Liver (tissue), 9 donors: ENCODE results near the gene MYO9B. TPM values are rescaled to one million over a fixed set of nuclear protein-coding genes. Genes with fewer than 3 reads are reported as not detected.

ENCODE experiments used
- DNase-seq: peaks from one replicate; pipeline ENCODE4 v3.0.0-alpha.2; 2017; ENCODE audit warnings: low spot score
- H3K27ac ChIP-seq, 2 donors: one replicate each; pipeline ENCODE4 v1.7.0; 2013; ENCODE audit warnings: inconsistent platforms in 2 of 2, low read length in 2 of 2, control low read depth in 1 of 2, low read depth in 1 of 2, mild to moderate bottlenecking in 1 of 2
- H3K27me3 ChIP-seq, 4 donors: one replicate each; pipeline versions ENCODE4 v1.6.1 to v1.7.0; 2013; ENCODE audit warnings: low read length in 3 of 4, inconsistent platforms in 1 of 4, mild to moderate bottlenecking in 1 of 4, moderate library complexity in 1 of 4; ENCODE audit not compliant: control insufficient read depth in 4 of 4, insufficient read depth in 4 of 4
- H3K36me3 ChIP-seq, 4 donors: one replicate each; pipeline versions ENCODE4 v1.6.1 to v1.7.0; 2013; ENCODE audit warnings: low read length in 3 of 4, mild to moderate bottlenecking in 3 of 4, low read depth in 1 of 4, moderate library complexity in 1 of 4; ENCODE audit not compliant: control insufficient read depth in 4 of 4, insufficient read depth in 3 of 4
- H3K4me1 ChIP-seq, 4 donors: one replicate each; pipeline versions ENCODE4 v1.6.1 to v1.7.0; 2013; ENCODE audit warnings: low read length in 3 of 4, mild to moderate bottlenecking in 3 of 4, moderate library complexity in 1 of 4; ENCODE audit not compliant: control insufficient read depth in 4 of 4, insufficient read depth in 4 of 4
- H3K4me3 ChIP-seq, 3 donors: one replicate each; pipeline versions ENCODE4 v1.6.1 to v1.7.0; 2013; ENCODE audit warnings: low read length in 3 of 3, control low read depth in 1 of 3, low read depth in 1 of 3, mild to moderate bottlenecking in 1 of 3
- H3K9ac ChIP-seq, 2 donors: one replicate each; pipeline ENCODE4 v1.7.0; 2013; ENCODE audit warnings: low read length in 2 of 2, mild to moderate bottlenecking in 2 of 2, moderate library complexity in 2 of 2, control low read depth in 1 of 2, low read depth in 1 of 2
- H3K9me3 ChIP-seq, 4 donors: one replicate each; pipeline versions ENCODE4 v1.6.1 to v1.7.0; 2013; ENCODE audit warnings: low read length in 3 of 4; ENCODE audit not compliant: control insufficient read depth in 4 of 4
- ATF3 ChIP-seq: IDR thresholded peaks from 2 replicates; pipeline ENCODE4 v1.6.1; 2016; ENCODE audit warnings: antibody characterized with exemption
- CTCF ChIP-seq: fragments of 150-350 bp; IDR thresholded peaks from 2 replicates; pipeline ENCODE4 v1.5.1; 2017; ENCODE audit warnings: improper control_type of control experiment, low read depth, low read length; ENCODE audit not compliant: missing input control
- EGR1 ChIP-seq, 2 donors: IDR thresholded peaks; 2 replicates each; pipeline ENCODE4 v1.6.1; 2016 to 2018; ENCODE audit warnings: antibody characterized with exemption in 2 of 2, low read depth in 2 of 2
- FOXA1 ChIP-seq: IDR thresholded peaks from 2 replicates; pipeline ENCODE4 v1.6.1; 2016; ENCODE audit warnings: antibody characterized with exemption
- FOXA2 ChIP-seq: IDR thresholded peaks from 2 replicates; pipeline ENCODE4 v1.6.1; 2016; ENCODE audit warnings: antibody characterized with exemption
- GABPA ChIP-seq, 2 donors: IDR thresholded peaks in 1 of 2; conservative IDR thresholded peaks in 1 of 2; 2 replicates each; pipeline ENCODE4 v1.6.1; 2016; ENCODE audit warnings: antibody characterized with exemption in 2 of 2, mild to moderate bottlenecking in 1 of 2, moderate library complexity in 1 of 2
- HNF4A ChIP-seq, 2 donors: conservative IDR thresholded peaks; 2 replicates each; pipeline ENCODE4 v1.6.1; 2016; ENCODE audit warnings: antibody characterized with exemption in 2 of 2, mild to moderate bottlenecking in 2 of 2
- HNF4G ChIP-seq: IDR thresholded peaks from 2 replicates; pipeline ENCODE4 v1.6.1; 2016; ENCODE audit warnings: antibody characterized with exemption
- JUND ChIP-seq, 2 donors: IDR thresholded peaks; 2 replicates each; pipeline ENCODE4 v1.6.1; 2016; ENCODE audit warnings: antibody characterized with exemption in 2 of 2
- MAX ChIP-seq: IDR thresholded peaks from 2 replicates; pipeline ENCODE4 v1.6.1; 2016; ENCODE audit warnings: antibody characterized with exemption
- NR2F2 ChIP-seq: IDR thresholded peaks from 2 replicates; pipeline ENCODE4 v1.6.1; 2016; ENCODE audit warnings: antibody characterized with exemption
- RAD21 ChIP-seq, 2 donors: IDR thresholded peaks; 2 replicates each; pipeline ENCODE4 v1.6.1; 2016; ENCODE audit warnings: antibody characterized with exemption in 2 of 2, mild to moderate bottlenecking in 2 of 2
- REST ChIP-seq: IDR thresholded peaks from 2 replicates; pipeline ENCODE4 v1.6.1; 2016; ENCODE audit warnings: antibody characterized with exemption, mild to moderate bottlenecking
- RXRA ChIP-seq, 2 donors: IDR thresholded peaks; 2 replicates each; pipeline ENCODE4 v1.6.1; 2017 to 2018; ENCODE audit warnings: antibody characterized with exemption in 2 of 2, mild to moderate bottlenecking in 1 of 2
- SP1 ChIP-seq: IDR thresholded peaks from 2 replicates; pipeline ENCODE4 v1.6.1; 2018; ENCODE audit warnings: antibody characterized with exemption, mild to moderate bottlenecking
- TAF1 ChIP-seq: conservative IDR thresholded peaks from 2 replicates; pipeline ENCODE4 v1.6.1; 2016; ENCODE audit warnings: antibody characterized with exemption, mild to moderate bottlenecking
- YY1 ChIP-seq: IDR thresholded peaks from 2 replicates; pipeline ENCODE4 v1.6.1; 2016; ENCODE audit warnings: antibody characterized with exemption, mild to moderate bottlenecking
- ZBTB33 ChIP-seq: IDR thresholded peaks from 2 replicates; pipeline ENCODE4 v1.6.1; 2016; ENCODE audit warnings: antibody characterized with exemption
- WGBS: extraction: QIAGEN DNeasy Blood & Tissue Kit; methylation state at CpG from one replicate; pipeline ENCODE4 v1.1.7; 2013; 5-methylcytosine and 5-hydroxymethylcytosine counted together
- polyA plus RNA-seq, 2 donors: library from polyadenylated mRNA; stranded (reverse) in 1 of 2; unstranded in 1 of 2; fragments of 200-250 nt in 1 of 2; fragments of >200 nt in 1 of 2; fragmentation: Nextera tagmentation in 1 of 2; extraction: Ambion mirVana in 1 of 2; gene quantifications; one replicate each; pipeline versions ENCODE4 v1.2.1 to v1.2.3, GENCODE V29; 2013 to 2015
- total RNA-seq, 2 donors: library from RNA; depleted of rRNA; stranded (reverse); fragments of >200 nt; gene quantifications; one replicate each; pipeline ENCODE4 v1.2.3, GENCODE V29; 2014
- donor health status: healthy.
- donor health status: healthy.
- donor health status: healthy.
- donor health status: healthy.
- donor health status: healthy.

Gene MYO9B
- total and polyA plus RNA-seq, 4 donors = 9.1 to 32.5 (median 21.0) TPM

GRCh38 chr19:17052439-17052838 is 23.1 kb upstream of the MYO9B start (continued):
- TF ChIP-seq CTCF = peak; percentile 51
- no peak for TF ChIP-seq ATF3

- no peaks in the 10 kb centered on the region for H3K27me3 ChIP-seq
- TF ChIP-seq EGR1 (IDR thresholded peaks at IDR 0.05; ENCODE audit: low read depth in 2 of 2) = no peak
- no peak for TF ChIP-seq HNF4A (conservative IDR thresholded peaks at IDR 0.05)
- no peak for TF ChIP-seq TAF1
- no peak for TF ChIP-seq ZBTB33
- TF ChIP-seq ATF3 = no peak
- TF ChIP-seq JUND (IDR thresholded peaks at IDR 0.05) = no peak
- TF ChIP-seq NR2F2 = no peak
- TF ChIP-seq RXRA (IDR thresholded peaks at IDR 0.05) = no peak
- no peak for TF ChIP-seq SP1
- TF ChIP-seq REST = no peak
- TF ChIP-seq YY1 = no peak
- TF ChIP-seq CTCF = no peak
- TF ChIP-seq FOXA2 = no peak
- TF ChIP-seq RAD21 (IDR thresholded peaks at IDR 0.05) = no peak
- TF ChIP-seq FOXA1 = no peak
- no peak for TF ChIP-seq MAX
- TF ChIP-seq GABPA (IDR thresholded peaks at IDR 0.05 in 1 of 2, conservative IDR thresholded peaks at IDR 0.05 in 1 of 2) = no peak
- TF ChIP-seq HNF4G = no peak
- no peaks in the 10 kb centered on the region for H3K4me1 ChIP-seq
- peaks cover 0 to 1% (median 0%) of the 10 kb centered on the region in 4 donors for H3K9me3 ChIP-seq
- no peak for DNase-seq
- no peak overlapping the region for H3K4me3 ChIP-seq
- H3K27ac ChIP-seq = no peak overlapping the region
- WGBS = 98% methylated on average over 5 of the region's 5 CpGs
- H3K36me3 ChIP-seq = peaks cover 9 to 51% (median 23%) of the 10 kb centered on the region in 4 donors
- no peak overlapping the region for H3K9ac ChIP-seq
These were observed 20.8 kb upstream of the MYO9B start for GRCh38 chr19:17054746-17055145.
